Measurements from ENCODE around the gene NPM3. TPM values are rescaled to one million over a fixed set of nuclear protein-coding genes. Genes with fewer than 3 reads are reported as not detected.
"Not testable (repeated sequence)": the region's sequence is repeated elsewhere in the genome, so short reads cannot be mapped to it uniquely, and the experiment has no call there.

The NPM3 gene
- total RNA-seq, 1 experiment from 2014 or later, result 112 TPM

DNA sequence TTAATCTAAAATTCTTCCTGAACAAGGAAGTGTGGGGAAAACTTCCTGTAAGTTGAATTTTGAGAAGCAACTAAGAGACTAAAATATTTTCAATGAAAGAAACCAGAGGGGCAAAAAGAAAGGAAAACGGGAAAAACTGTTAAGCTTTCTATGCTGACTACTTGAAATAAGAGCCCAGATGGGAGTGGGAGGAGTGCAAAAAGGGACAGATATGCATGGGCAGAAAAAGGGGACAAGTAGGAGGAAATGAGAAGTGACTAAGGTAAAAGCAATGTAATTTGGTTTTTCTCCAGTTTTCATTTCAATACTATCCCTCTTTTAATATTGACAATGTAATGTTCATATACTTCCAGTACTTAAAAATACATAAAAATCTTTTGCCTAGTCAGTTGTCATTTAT lies 23.9 kb upstream of the NPM3 start:
- DNase-seq (ENCODE audit: low read depth), result no peak

DNA sequence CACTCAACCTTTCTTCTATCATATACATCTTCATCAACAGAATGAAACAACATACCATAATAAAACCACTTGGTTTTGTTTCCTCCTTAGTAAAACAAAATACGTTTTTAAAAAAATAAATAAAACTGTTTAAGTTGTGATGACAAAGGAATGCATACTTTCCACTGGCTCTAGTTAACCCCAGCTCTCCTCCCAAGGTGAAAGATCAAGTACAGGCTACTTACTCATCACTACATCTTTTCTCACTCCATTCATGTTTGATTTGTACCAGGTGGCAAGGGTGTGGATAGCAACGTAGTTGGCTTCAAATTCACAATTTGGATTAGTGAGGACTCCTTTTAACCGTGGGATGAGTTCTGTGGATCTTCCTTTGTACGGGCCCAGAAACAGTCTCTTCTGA lies 20.3 kb upstream of the NPM3 start:
- DNase-seq (ENCODE audit: low read depth), result no peak

DNA sequence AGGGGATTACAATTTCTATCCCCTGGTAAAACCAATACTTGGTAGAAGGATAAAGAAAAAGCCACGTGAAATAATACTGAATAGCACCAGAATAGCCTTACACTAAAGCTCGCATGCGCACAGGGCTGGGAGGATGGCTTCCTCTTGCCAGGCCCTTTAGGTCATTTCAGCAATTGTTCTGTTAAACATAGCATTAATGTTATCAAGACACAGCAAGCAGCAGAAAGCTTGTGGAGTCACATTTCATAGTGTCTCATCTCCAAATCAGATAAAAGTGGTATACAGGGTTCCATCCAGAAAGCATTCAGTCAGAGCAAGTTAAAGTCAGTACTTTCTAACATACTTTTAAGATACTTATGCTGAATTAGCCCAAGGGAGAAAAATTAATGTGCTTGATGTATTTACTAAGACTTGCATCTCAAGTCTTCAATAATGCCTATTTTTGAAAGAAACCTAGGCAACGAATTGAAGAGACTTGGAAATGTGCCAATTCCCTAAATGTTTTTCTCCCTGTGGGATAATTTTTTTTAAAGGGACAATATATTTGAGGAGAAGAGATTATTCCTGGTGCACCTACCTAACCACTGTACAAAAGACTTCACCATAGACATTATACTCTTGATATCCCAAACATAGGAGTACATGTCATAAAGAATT lies 14.3 kb upstream of the NPM3 start:
- no peak for DNase-seq (ENCODE audit: low read depth)

DNA sequence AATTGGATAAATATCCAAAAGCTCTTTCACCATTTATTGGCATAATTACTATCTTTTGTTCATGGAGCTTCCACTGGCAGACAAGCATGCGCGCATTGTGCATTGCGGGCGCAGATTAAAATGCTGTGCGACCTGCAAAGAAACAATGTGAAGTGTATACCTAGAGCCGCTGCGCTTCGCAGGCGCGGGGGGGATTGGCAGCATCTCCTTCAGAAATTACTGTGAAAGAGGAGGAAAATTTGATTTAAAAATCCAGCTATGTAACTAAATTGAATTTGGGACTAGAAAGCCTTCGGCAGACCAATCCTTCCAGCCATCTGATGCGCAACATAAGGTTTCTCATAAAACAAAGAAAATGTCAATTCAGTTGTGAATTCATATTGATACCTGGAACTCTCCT lies 10.3 kb upstream of the NPM3 start:
- DNase-seq (ENCODE audit: low read depth), result no peak

DNA sequence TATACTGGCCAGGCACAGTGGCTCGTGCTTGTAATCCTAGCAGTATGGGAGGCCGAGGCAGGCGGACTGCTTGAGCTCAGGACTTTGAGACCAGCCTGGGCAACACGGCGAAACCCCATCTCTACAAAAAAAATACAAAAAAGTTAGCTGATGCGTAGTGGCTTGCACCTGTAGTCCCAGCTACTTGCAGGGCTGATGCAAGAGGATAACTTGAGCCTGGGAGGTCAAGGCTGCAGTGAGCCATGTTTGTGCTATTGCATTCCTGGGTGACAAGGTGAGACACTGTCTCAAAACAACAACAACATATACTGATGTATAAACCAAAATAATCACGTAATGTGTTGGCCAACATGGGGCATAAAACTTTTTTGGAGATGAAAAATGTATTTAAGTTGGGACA lies 6.4 kb upstream of the NPM3 start:
- DNase-seq (ENCODE audit: low read depth), result no peak

DNA sequence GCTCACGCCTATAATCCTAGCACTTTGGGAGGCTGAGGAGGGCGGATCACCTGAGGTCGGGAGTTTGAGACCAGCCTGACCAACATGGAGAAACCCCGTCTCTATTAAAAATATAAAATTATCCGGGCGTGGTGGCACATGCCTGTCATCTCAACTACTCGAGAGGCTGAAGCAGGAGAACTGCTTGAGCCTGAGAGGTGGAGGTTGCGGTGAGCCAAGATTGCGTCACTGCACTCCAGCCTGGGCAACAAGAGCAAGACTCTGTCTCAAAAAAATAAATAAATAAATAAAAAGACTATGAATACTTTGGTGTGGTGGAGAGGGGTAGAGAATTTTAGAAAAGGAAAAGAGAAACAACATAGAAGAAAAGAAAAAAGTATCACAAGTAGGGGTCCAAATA lies 6.0 kb upstream of the NPM3 start:
- not testable (repeated sequence) for DNase-seq (ENCODE audit: low read depth)

- no peak for DNase-seq (ENCODE audit: low read depth)
Observed at GRCh38 chr10:101785801-101786200, 2.6 kb upstream of the NPM3 start.

DNA sequence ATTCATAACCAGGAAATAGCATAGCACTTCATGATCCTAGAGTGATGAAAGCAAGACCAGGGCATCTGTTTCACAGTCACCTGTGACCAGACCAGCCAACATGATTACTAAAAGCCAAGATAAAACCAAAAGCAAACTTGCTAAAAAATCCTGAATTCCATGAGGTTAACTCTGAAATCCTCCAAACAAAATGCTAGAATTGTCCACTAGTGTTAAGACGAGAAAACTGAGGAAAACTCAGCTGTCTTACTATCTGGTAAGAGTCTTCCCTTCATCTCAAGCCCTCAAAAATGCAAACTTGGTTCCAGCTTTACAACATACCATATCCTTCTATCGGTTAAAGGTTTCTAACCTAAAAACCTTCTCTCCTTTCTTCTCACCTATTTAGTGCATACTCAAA lies 1.3 kb upstream of the NPM3 start:
- DNase-seq (ENCODE audit: low read depth), result no peak

GRCh38 chr10:101783736-101784118 lies 481 bp upstream of the NPM3 start:
- DNase-seq (ENCODE audit: low read depth), result no peak

DNA sequence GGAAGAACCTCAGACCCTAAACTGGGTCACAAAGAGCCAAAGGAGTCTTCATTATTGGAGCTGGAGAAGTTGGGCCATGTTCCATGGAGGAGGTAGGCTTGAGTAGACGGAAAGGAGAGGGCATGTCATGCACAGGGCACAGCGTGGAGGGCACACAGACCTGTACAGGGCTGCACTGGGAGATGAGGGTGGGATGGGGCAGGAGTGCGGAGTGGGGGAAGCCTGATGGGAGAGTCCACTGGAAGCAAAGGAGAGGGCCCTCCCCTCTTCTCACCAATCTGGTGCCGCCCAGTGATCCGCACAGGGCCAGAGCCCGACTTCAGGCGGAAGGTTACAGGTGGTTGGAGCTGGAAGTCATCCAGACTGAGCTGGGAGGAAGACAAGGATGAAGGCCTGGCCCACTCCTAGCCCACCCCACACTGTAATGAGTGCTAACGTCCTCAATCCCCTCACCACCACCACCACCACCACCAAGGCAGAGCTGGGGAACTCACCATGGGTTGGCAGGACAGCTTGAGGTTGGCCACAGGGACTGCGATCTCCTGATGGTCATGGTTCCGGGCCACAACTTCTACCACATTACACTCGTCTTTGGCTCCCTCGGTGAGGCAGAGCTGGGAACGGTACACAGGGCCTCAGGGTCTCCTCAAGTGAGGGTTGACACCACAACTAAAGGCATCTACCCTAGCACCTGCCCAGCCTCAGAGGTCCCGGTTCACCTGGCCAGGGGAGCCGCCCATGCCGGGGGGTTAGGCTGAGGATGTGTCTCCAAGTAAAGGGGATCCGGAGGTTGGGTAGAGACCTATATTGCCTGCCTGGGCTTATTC lies 1.0 kb downstream of the NPM3 start:
- no peak for DNase-seq (ENCODE audit: low read depth)

DNA sequence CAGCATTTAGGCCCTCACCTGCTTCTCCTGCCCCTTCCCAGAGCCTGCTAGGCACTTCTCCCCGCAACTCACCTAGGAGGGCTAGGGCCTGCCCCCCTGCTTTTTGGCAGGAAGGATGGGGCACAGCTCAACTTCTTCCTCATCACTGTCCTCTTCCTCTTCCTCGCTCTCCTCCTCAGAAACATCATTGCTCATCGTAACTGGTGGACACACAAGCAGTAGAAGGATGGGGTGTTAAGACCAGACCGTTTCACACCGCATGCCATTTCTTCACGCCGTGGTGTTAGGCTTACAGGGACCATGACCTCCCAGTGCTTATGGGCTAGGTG lies 1.6 kb downstream of the NPM3 start:
- no peak for DNase-seq (ENCODE audit: low read depth)

GRCh38 chr10:101780818-101781654 lies 2.2 kb downstream of the NPM3 start:
- peak; percentile 58 for DNase-seq (ENCODE audit: low read depth)

GRCh38 chr10:101780187-101780817 lies 2.9 kb downstream of the NPM3 start:
- DNase-seq (ENCODE audit: low read depth), result no peak

GRCh38 chr10:101779544-101780186 lies 3.6 kb downstream of the NPM3 start:
- no peak for DNase-seq (ENCODE audit: low read depth)

DNA sequence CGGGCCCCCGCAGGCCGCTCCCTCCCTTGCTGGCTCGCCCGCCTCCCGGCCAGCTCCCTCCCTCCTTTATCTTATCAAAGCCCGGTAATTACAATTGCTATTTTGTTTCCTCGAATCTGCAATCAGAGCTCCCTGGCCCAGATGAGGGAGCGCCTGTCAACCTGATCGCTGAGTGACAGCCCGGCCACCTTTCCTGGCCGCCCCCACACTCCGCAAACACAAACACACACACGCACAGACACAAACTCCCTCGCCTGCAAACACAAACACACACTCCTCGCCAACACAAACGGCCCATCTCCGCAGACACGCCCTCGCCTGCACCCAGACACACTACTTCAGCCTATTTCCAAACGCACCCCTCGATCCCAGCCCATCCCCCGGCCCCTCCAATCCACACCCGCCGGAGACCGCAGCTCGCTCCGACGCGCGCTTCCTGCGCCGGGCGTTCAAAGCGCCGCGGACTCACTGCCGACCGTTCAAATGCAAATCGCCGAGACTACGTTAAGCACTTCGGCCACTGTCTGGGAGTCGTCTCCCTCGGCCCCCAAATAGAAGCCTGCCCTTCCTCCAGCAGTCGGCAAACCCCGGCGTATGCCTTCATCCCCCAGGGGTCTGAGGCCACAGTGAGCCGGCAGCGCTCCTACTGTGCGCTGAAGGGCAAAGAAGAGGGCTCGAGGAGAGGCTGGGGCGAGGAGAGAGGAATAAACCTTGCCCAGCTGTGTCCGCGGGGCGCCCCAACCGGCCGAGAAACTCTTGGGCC lies 4.3 kb downstream of the NPM3 start:
- no peak for DNase-seq (ENCODE audit: low read depth)

- DNase-seq (ENCODE audit: low read depth), result no peak
Observed at GRCh38 chr10:101778151-101778780, 5.0 kb downstream of the NPM3 start.

GRCh38 chr10:101777619-101778145 lies 5.6 kb downstream of the NPM3 start:
- peak; percentile 25 for DNase-seq (ENCODE audit: low read depth)

GRCh38 chr10:101776161-101776817 lies 7.0 kb downstream of the NPM3 start:
- DNase-seq (ENCODE audit: low read depth), result no peak

Data from HT1080 (cell line).